GM19193 (cell line): ENCODE results near the gene SLC7A8.

Experiments used
- POLR2A ChIP-seq: IDR thresholded peaks from 4 replicates; pipeline ENCODE4 v1.6.1; 2011; ENCODE audit not compliant: insufficient read depth, insufficient read length; ENCODE audit errors: extremely low read depth

SLC7A8 gene

DNA sequence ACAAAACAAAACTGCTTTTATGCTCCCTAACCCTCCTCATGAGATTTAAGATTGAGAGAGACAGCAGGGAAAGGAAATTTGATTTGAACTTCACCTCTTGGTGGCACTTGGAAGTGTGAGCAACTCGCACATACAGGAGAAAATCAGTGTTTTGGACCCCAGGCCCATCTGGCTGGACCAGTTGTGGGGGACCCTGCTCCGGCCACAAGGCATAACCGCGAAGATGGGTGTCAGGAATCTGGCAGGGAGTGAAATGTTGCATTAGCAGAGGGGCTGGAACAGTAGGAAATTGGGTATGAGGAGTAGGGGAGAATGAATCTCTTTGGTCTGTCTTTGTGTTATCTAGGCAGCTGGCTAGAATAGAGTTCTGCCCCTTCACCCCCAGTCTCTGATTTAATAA, 79.9 kb downstream of the SLC7A8 start:
- no peak for TF ChIP-seq POLR2A

DNA sequence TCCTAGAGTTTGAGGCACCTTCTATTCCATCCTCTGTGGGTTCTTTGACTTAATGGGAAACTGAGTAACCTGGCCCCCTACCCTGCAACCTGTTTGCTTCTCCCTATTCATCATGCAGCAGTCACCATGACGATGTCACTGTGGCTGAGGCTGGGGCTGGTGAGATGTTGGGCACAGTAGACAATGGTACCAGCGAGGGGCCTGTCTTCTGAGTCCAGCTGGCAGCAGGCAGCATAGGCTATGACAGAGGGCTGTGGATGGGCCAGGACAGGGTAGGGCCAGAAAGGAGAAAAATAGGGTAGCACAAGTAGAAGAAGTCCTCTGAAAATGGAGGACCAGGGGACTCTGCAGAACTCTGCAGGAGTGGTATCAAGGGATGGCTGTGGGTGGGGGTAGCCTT, 80.7 kb downstream of the SLC7A8 start:
- TF ChIP-seq POLR2A, result no peak

- TF ChIP-seq POLR2A, result no peak
Observed at GRCh38 chr14:23101986-23102625, 81.4 kb downstream of the SLC7A8 start.

DNA sequence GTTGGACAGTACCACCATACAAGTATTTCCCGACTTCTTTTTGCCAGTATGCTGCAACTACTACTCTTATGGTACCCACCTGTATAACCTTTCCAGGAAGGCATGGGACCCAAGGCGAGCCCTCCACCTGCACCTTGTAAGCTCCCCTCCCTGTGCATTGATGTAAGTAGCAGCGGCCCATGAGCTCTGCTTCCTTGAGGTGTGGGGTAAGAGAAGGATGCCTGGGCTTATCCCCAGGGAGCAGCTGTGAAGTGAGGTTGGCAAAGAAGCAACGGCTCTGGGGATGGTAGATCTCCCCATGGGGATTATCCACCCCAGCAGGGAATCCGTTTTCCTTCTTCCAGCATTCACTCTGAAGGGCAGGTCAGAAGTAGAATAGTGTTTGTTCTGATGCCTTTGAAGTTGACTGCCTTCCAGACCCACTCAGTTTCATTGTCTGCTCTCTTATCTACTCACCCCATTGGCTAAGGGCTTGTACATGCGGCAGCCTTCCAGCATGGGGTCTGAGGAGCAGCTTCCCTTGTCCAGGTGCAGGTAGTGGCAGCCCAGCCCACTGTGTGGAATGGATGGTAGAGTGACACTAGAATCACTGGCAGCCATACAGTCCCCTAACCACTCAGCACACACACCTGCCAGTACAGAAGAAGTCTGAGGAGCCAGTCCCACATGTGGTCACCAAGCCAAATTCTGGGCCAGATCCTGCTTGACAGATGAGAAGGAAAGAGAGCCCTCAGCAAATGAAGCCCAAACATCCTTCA, 82.1 kb downstream of the SLC7A8 start:
- no peak for TF ChIP-seq POLR2A

- TF ChIP-seq POLR2A, result no peak
Observed at GRCh38 chr14:23099212-23099861, 84.1 kb downstream of the SLC7A8 start.

DNA sequence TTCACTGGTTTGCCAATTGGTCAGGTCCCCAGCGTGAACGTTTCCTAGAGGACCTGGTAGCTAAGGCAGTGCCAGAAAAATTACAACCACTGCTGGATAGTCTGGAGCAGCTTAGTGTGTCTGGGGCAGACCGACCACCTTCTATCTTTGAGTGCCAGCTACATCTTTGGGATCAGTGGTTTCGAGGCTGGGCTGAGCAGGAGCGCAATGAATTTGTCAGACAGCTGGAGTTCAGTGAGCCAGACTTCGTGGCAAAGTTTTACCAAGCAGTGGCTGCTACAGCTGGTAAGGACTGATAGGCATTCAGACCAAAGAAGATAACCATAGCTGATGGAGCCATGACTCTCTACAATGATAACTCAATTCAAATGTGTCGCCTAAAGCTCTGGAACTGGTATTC, 85.7 kb downstream of the SLC7A8 start:
- no peak for TF ChIP-seq POLR2A

GRCh38 chr14:23095196-23096108, 88.0 kb downstream of the SLC7A8 start, which contains the start of gene C14orf119:
TSS of gene C14orf119 (plus strand) at chr14:23095505. CDS start at chr14:23097659, 2,154 bp downstream.
- TF ChIP-seq POLR2A, result peak; percentile 45

- peak; percentile 88 for TF ChIP-seq POLR2A
Observed at GRCh38 chr14:23094666-23095195, 88.7 kb downstream of the SLC7A8 start, which contains the start of gene ACIN1. TSS of gene ACIN1 (minus strand) at chr14:23095136. CDS start at chr14:23095112, 24 bp downstream.

- TF ChIP-seq POLR2A, result no peak
Observed at GRCh38 chr14:23093991-23094665, 89.3 kb downstream of the SLC7A8 start.

DNA sequence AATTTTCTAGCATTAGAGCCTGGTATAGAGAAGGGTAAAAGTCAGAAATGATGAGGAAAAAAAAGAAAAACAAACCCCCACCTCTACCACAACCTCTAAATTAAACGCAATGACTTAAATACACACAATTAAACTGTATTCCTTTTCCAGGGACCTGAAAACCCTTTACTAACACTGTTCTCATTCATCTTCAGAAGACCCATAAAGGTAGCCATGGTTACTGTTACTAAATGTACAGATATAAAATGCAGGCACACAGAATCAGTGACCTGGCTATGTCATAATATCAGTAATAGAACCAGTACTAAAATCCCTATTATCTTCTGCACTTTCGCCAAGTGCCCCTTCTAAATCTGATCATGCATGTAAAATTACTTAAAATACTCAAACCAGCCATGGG, 89.9 kb downstream of the SLC7A8 start:
- TF ChIP-seq POLR2A, result no peak

- TF ChIP-seq POLR2A, result no peak
Observed at GRCh38 chr14:23093104-23093503, 90.4 kb downstream of the SLC7A8 start.

DNA sequence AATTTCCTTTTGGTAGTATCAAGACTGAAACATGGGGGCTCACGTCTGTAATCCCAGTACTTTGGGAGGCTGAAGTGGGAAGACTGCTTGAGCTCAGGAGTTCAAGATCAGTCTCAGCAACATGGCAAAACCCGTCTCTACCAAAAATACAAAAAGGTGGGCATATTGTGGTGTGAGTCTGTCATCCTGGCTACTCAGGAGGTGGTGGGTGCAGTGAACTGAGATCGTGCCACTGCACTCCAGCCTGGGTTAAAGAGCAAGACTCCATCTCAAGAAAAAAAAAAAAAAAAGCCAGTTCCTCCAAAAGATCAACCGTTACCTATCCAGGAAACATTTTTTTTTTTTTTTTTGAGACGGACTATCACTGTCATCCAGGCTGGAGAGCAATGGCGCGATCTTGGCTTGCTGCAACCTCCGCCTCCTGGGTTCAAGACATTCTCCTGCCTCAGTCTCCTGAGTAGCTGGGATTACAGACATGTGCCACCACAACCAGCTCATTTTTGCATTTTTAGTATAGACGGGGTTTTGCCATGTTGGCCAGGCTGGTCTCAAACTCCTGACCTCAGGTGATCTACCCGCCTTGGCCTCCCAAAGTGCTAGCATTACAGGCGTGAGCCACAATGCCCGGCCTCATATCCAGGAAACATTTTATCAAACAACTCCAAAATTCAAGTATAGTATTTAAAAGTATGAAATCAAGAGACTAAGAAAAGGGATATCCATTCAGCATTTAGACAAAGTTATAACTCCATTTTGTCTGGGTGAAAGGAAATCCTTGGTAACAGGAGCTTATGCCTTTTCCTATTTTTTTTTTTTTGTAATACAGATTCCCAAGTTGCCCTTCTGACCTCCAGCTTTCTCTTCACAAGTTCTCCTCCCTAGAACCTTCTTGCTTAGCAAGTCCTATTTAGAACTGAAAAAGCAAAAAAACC, 91.9 kb downstream of the SLC7A8 start:
- no peak for TF ChIP-seq POLR2A

DNA sequence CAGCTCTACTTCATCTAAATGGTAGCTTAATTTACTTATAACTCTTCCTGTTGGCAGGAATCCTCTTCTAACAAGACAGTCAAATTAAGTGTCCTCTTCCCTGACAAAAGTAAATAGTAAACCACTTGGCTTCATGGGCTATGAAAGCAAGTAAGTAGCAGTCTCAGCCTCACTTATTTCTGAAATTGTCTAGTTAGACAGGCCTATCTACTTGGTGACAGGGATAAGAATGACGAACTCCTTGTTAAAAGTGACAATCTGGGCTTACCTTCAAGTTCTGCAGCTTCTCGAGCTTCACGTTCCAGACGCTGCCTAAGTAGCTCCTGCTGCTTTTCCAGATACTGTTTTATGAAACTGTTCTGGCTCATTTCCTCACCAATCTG, 93.2 kb downstream of the SLC7A8 start:
- no peak for TF ChIP-seq POLR2A
